GM12872 (cell line): ENCODE results near the gene ESYT1.

Source experiments
- TF ChIP-seq, protein P1 (sequence below): IDR thresholded peaks from 3 replicates; pipeline ENCODE4 v1.5.1; 2011; ENCODE audit warnings: low read depth, mild to moderate bottlenecking, low read length, moderate library complexity; ENCODE audit not compliant: insufficient read depth

The ESYT1 gene, protein sequence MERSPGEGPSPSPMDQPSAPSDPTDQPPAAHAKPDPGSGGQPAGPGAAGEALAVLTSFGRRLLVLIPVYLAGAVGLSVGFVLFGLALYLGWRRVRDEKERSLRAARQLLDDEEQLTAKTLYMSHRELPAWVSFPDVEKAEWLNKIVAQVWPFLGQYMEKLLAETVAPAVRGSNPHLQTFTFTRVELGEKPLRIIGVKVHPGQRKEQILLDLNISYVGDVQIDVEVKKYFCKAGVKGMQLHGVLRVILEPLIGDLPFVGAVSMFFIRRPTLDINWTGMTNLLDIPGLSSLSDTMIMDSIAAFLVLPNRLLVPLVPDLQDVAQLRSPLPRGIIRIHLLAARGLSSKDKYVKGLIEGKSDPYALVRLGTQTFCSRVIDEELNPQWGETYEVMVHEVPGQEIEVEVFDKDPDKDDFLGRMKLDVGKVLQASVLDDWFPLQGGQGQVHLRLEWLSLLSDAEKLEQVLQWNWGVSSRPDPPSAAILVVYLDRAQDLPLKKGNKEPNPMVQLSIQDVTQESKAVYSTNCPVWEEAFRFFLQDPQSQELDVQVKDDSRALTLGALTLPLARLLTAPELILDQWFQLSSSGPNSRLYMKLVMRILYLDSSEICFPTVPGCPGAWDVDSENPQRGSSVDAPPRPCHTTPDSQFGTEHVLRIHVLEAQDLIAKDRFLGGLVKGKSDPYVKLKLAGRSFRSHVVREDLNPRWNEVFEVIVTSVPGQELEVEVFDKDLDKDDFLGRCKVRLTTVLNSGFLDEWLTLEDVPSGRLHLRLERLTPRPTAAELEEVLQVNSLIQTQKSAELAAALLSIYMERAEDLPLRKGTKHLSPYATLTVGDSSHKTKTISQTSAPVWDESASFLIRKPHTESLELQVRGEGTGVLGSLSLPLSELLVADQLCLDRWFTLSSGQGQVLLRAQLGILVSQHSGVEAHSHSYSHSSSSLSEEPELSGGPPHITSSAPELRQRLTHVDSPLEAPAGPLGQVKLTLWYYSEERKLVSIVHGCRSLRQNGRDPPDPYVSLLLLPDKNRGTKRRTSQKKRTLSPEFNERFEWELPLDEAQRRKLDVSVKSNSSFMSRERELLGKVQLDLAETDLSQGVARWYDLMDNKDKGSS

DNA sequence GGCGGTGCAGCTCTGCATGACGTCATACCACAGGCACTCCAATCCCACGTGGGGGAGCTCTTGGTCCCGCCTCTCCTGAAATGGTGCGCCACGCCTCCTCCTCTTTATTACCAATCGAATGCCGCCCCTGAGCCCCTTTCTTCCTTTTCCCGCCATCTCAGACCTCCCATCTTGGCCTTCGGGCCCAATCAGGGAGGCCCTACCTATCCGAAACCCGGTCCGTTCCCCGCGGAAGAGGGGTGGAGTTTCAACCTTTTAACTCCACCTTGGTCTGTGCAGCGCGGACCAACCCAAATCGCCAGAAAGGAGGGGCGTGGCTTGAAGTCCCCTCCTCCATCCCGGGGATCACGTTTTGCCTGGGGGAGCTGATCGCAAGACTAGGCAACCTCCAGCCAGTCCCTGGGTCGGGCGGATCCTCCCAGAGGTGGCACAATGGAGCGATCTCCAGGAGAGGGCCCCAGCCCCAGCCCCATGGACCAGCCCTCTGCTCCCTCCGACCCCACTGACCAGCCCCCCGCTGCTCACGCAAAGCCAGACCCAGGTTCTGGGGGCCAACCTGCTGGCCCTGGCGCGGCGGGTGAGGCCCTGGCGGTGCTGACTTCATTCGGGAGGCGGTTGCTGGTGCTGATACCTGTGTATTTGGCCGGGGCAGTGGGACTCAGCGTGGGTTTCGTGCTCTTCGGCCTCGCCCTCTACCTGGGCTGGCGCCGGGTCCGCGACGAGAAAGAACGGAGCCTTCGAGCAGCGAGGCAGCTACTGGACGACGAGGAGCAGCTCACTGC is at the start of gene ESYT1:
Gene ESYT1, plus strand, starts transcription at position 380 of the 782 bp plus-strand sequence. Its CDS starts 53 bp downstream, at position 433.
- TF ChIP-seq, protein P1, sequence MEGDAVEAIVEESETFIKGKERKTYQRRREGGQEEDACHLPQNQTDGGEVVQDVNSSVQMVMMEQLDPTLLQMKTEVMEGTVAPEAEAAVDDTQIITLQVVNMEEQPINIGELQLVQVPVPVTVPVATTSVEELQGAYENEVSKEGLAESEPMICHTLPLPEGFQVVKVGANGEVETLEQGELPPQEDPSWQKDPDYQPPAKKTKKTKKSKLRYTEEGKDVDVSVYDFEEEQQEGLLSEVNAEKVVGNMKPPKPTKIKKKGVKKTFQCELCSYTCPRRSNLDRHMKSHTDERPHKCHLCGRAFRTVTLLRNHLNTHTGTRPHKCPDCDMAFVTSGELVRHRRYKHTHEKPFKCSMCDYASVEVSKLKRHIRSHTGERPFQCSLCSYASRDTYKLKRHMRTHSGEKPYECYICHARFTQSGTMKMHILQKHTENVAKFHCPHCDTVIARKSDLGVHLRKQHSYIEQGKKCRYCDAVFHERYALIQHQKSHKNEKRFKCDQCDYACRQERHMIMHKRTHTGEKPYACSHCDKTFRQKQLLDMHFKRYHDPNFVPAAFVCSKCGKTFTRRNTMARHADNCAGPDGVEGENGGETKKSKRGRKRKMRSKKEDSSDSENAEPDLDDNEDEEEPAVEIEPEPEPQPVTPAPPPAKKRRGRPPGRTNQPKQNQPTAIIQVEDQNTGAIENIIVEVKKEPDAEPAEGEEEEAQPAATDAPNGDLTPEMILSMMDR = no peak

DNA sequence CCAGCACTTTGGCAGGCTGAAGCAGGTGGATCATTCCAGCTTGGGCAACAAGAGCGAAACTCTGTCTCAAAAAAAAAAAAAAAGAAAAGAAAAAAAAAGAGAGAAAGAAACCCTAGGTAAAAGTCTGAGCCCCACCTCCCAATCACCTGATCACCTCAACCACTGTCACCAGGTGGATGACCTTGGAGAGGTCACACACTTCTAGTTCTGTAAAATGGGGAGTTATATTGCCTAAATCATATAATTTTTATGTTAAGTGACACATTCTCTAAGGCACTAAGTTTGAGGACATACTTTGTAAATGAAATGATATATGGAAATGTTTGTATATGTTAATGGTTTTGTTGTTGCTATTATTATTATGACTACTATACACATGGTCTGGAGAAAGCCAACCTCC is 49.6 kb upstream of the ESYT1 start:
- TF ChIP-seq, protein P1 = no peak

DNA sequence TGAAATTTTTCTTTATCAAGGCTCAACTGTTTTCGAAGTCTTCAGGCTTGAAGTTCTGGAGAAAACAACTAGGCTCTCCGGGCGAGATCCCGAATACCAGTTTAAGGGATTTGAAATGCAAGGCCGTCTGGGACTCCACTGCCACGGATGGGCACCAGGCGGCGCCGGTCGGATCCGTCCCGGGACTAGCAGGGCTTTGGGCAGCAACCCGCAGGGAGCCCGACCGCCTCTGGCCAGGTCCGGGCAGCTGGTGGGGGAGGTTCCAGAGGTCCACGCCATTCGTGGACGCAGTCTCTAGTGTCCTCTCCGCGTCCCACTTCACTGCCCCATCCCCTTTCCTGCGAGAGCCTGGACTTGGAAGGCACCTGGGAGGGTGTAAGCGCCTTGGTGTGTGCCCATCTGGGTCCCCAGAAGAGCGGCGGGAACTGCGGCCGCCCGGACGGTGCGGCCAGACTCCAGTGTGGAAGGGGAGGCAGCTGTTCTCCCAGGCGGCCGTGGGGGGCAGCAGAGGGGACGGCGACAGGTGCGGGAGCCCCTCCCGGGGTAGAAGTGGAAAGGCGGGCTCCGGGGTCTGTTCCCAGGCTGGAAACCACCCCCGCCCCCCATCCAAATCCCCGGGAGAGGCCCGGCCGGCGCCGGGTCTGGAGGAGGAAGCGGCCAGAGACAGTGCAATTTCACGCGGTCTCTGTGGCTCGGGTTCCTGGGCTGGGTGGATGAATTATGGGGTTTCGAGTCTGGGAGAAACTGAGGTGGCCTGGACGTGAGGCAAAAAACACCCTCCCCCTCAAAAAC is 48.9 kb upstream of the ESYT1 start:
- TF ChIP-seq, protein P1 = peak; percentile 59

DNA sequence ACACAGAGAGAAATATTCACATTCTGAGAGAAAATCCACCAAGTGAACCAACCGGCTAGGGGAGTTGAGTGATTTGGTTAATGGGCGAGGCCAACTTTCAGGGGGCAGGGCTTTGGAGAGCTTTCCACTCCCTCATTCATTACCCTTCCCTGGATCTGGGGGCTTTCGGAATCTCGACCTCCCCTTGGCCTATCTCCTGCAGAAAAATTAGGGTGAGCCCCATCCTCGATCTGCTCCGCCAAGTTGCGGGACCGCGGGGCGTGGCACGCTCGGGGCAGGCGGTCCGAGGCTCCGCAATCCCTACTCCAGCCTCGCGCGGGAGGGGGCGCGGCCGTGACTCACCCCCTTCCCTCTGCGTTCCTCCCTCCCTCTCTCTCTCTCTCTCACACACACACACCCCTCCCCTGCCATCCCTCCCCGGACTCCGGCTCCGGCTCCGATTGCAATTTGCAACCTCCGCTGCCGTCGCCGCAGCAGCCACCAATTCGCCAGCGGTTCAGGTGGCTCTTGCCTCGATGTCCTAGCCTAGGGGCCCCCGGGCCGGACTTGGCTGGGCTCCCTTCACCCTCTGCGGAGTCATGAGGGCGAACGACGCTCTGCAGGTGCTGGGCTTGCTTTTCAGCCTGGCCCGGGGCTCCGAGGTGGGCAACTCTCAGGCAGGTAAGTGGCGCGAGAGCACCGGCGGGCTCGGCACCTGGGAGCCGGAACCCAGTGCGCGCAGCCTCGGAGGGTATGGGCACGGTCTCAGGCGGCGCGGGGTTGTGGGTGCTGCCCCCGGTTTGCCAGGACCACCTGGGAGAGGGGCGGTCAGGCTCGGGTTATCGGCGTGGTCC is 48.1 kb upstream of the ESYT1 start, which contains the start of gene ERBB3:
Gene ERBB3, plus strand, starts transcription at position 443 of the 833 bp plus-strand sequence. Its CDS starts 136 bp downstream, at position 579.
- TF ChIP-seq, protein P1 = no peak

DNA sequence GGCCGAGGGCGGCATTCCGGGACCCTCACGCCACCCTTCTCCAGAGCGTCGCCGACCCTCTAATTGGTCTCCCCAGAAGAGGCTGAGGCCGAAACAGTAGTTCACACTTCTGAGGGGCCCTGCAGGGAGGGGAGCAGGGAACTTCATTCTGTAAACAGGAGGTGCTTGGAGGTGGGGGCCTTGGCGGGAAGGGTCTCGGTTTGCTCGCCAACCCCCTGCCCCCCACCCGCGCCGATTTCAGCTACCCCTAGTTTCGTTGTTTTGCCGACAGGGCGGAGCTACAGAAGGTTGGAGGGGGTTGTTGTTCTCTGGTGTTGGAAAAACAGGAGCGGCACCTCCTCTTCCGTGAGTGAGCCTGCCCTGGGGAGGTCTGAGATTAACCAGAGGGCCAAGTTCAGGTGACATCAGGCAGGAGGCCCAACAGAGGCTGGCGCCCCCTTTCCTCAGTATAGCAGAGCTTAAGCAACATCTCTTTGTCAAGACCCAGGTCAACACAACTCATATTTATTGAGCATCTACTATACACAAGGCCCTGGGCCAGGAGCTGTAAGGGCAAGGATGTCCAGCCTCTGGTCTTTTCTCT is 47.4 kb upstream of the ESYT1 start:
- TF ChIP-seq, protein P1 = no peak
